ENCODE measurements around the gene ALDH1L1.

Gene ALDH1L1

GRCh38 chr3:126084768-126085180, 95.6 kb downstream of the ALDH1L1 start:
- no peak overlapping the region for H3K27ac ChIP-seq (ENCODE audit: low read depth, low read length)
- H3K36me3 ChIP-seq (ENCODE audit: control insufficient read depth, insufficient read depth, low read length): no peaks in the 10 kb centered on the region
- H3K27me3 ChIP-seq (ENCODE audit: control insufficient read depth, insufficient read depth, low read length): no peaks in the 10 kb centered on the region
- H3K4me1 ChIP-seq (ENCODE audit: control insufficient read depth, insufficient read depth, low read length): no peaks in the 10 kb centered on the region
- H3K9me3 ChIP-seq (ENCODE audit: control insufficient read depth, insufficient read depth, low read depth, low read length): peaks cover 36% of the 10 kb centered on the region
- no peak overlapping the region for H3K9ac ChIP-seq (ENCODE audit: low read length)
- peak overlapping the region; percentile 88 for H3K4me3 ChIP-seq (ENCODE audit: low read depth, low read length)

GRCh38 chr3:126083913-126084767, 96.2 kb downstream of the ALDH1L1 start, which contains the start of gene SLC41A3:
Gene SLC41A3, minus strand, starts transcription at chr3:126084124. Its CDS starts 15,905 bp downstream, at chr3:126068219.
- peak within 1 kb of the TSS; percentile 69 for H3K9ac ChIP-seq (ENCODE audit: low read length)
- peak within 1 kb of the TSS; percentile 88 for H3K4me3 ChIP-seq (ENCODE audit: low read depth, low read length)
- no peaks in the 10 kb centered on the region for H3K4me1 ChIP-seq (ENCODE audit: control insufficient read depth, insufficient read depth, low read length)
- H3K27me3 ChIP-seq (ENCODE audit: control insufficient read depth, insufficient read depth, low read length): no peaks in the 10 kb centered on the region
- H3K27ac ChIP-seq (ENCODE audit: low read depth, low read length): 0 out of 2 replicates have a peak within 1 kb of the TSS, but pooled peaks have one; percentile 54
- H3K36me3 ChIP-seq (ENCODE audit: control insufficient read depth, insufficient read depth, low read length): no peaks in the 10 kb centered on the region
- H3K9me3 ChIP-seq (ENCODE audit: control insufficient read depth, insufficient read depth, low read depth, low read length): peaks cover 31% of the 10 kb centered on the region

- Histone ChIP-seq H3K27ac (ENCODE audit: low read depth, low read length) (0 out of 2 replicates have a peak overlapping the region, but pooled peaks have one; percentile 54), H3K4me3 (ENCODE audit: low read depth, low read length) (peak overlapping the region; percentile 88), H3K27me3 (ENCODE audit: control insufficient read depth, insufficient read depth, low read length) (no peaks in the 10 kb centered on the region), H3K4me1 (ENCODE audit: control insufficient read depth, insufficient read depth, low read length) (no peaks in the 10 kb centered on the region), H3K9me3 (ENCODE audit: control insufficient read depth, insufficient read depth, low read depth, low read length) (peaks cover 24% of the 10 kb centered on the region), H3K36me3 (ENCODE audit: control insufficient read depth, insufficient read depth, low read length) (no peaks in the 10 kb centered on the region), H3K9ac (ENCODE audit: low read length) (peak overlapping the region; percentile 69)
Observed at GRCh38 chr3:126083511-126083912, 96.9 kb downstream of the ALDH1L1 start.

GRCh38 chr3:126083138-126083445, 97.3 kb downstream of the ALDH1L1 start:
- H3K27me3 ChIP-seq (ENCODE audit: control insufficient read depth, insufficient read depth, low read length): no peaks in the 10 kb centered on the region
- H3K27ac ChIP-seq (ENCODE audit: low read depth, low read length): no peak overlapping the region
- H3K4me3 ChIP-seq (ENCODE audit: low read depth, low read length): peak overlapping the region; percentile 88
- H3K36me3 ChIP-seq (ENCODE audit: control insufficient read depth, insufficient read depth, low read length): no peaks in the 10 kb centered on the region
- H3K9ac ChIP-seq (ENCODE audit: low read length): peak overlapping the region; percentile 69
- peaks cover 21% of the 10 kb centered on the region for H3K9me3 ChIP-seq (ENCODE audit: control insufficient read depth, insufficient read depth, low read depth, low read length)
- H3K4me1 ChIP-seq (ENCODE audit: control insufficient read depth, insufficient read depth, low read length): no peaks in the 10 kb centered on the region

- no peaks in the 10 kb centered on the region for H3K36me3 ChIP-seq (ENCODE audit: control insufficient read depth, insufficient read depth, low read length)
- peak overlapping the region; percentile 88 for H3K4me3 ChIP-seq (ENCODE audit: low read depth, low read length)
- H3K9ac ChIP-seq (ENCODE audit: low read length): no peak overlapping the region
- H3K9me3 ChIP-seq (ENCODE audit: control insufficient read depth, insufficient read depth, low read depth, low read length): peaks cover 18% of the 10 kb centered on the region
- no peaks in the 10 kb centered on the region for H3K27me3 ChIP-seq (ENCODE audit: control insufficient read depth, insufficient read depth, low read length)
- no peaks in the 10 kb centered on the region for H3K4me1 ChIP-seq (ENCODE audit: control insufficient read depth, insufficient read depth, low read length)
- no peak overlapping the region for H3K27ac ChIP-seq (ENCODE audit: low read depth, low read length)
Observed at GRCh38 chr3:126082362-126083137, 97.8 kb downstream of the ALDH1L1 start.

GRCh38 chr3:126081618-126082361, 98.6 kb downstream of the ALDH1L1 start:
- H3K27ac ChIP-seq (ENCODE audit: low read depth, low read length): no peak overlapping the region
- H3K4me1 ChIP-seq (ENCODE audit: control insufficient read depth, insufficient read depth, low read length): no peaks in the 10 kb centered on the region
- H3K27me3 ChIP-seq (ENCODE audit: control insufficient read depth, insufficient read depth, low read length): no peaks in the 10 kb centered on the region
- H3K4me3 ChIP-seq (ENCODE audit: low read depth, low read length): no peak overlapping the region
- H3K9me3 ChIP-seq (ENCODE audit: control insufficient read depth, insufficient read depth, low read depth, low read length): peaks cover 13% of the 10 kb centered on the region
- H3K36me3 ChIP-seq (ENCODE audit: control insufficient read depth, insufficient read depth, low read length): no peaks in the 10 kb centered on the region
- H3K9ac ChIP-seq (ENCODE audit: low read length): no peak overlapping the region

GRCh38 chr3:126080970-126081369, 99.4 kb downstream of the ALDH1L1 start:
- Histone ChIP-seq H3K36me3 (ENCODE audit: control insufficient read depth, insufficient read depth, low read length) (no peaks in the 10 kb centered on the region), H3K27ac (ENCODE audit: low read depth, low read length) (no peak overlapping the region), H3K4me1 (ENCODE audit: control insufficient read depth, insufficient read depth, low read length) (no peaks in the 10 kb centered on the region), H3K9ac (ENCODE audit: low read length) (no peak overlapping the region), H3K9me3 (ENCODE audit: control insufficient read depth, insufficient read depth, low read depth, low read length) (peaks cover 8% of the 10 kb centered on the region), H3K27me3 (ENCODE audit: control insufficient read depth, insufficient read depth, low read length) (no peaks in the 10 kb centered on the region), H3K4me3 (ENCODE audit: low read depth, low read length) (no peak overlapping the region)

- no peaks in the 10 kb centered on the region for H3K4me1 ChIP-seq (ENCODE audit: control insufficient read depth, insufficient read depth, low read length)
- H3K4me3 ChIP-seq (ENCODE audit: low read depth, low read length): no peak overlapping the region
- H3K27me3 ChIP-seq (ENCODE audit: control insufficient read depth, insufficient read depth, low read length): no peaks in the 10 kb centered on the region
- no peak overlapping the region for H3K9ac ChIP-seq (ENCODE audit: low read length)
- no peaks in the 10 kb centered on the region for H3K9me3 ChIP-seq (ENCODE audit: control insufficient read depth, insufficient read depth, low read depth, low read length)
- no peaks in the 10 kb centered on the region for H3K36me3 ChIP-seq (ENCODE audit: control insufficient read depth, insufficient read depth, low read length)
- no peak overlapping the region for H3K27ac ChIP-seq (ENCODE audit: low read depth, low read length)
Observed at GRCh38 chr3:126078866-126079265, 101.5 kb downstream of the ALDH1L1 start.

- Histone ChIP-seq H3K9ac (ENCODE audit: low read length) (no peak overlapping the region), H3K4me3 (ENCODE audit: low read depth, low read length) (no peak overlapping the region), H3K27me3 (ENCODE audit: control insufficient read depth, insufficient read depth, low read length) (no peaks in the 10 kb centered on the region), H3K36me3 (ENCODE audit: control insufficient read depth, insufficient read depth, low read length) (no peaks in the 10 kb centered on the region), H3K4me1 (ENCODE audit: control insufficient read depth, insufficient read depth, low read length) (no peaks in the 10 kb centered on the region), H3K27ac (ENCODE audit: low read depth, low read length) (no peak overlapping the region), H3K9me3 (ENCODE audit: control insufficient read depth, insufficient read depth, low read depth, low read length) (no peaks in the 10 kb centered on the region)
Observed at GRCh38 chr3:126077754-126078153, 102.6 kb downstream of the ALDH1L1 start.

GRCh38 chr3:126076140-126076539, 104.2 kb downstream of the ALDH1L1 start:
- Histone ChIP-seq H3K4me3 (ENCODE audit: low read depth, low read length) (no peak overlapping the region), H3K27me3 (ENCODE audit: control insufficient read depth, insufficient read depth, low read length) (no peaks in the 10 kb centered on the region), H3K9ac (ENCODE audit: low read length) (no peak overlapping the region), H3K27ac (ENCODE audit: low read depth, low read length) (no peak overlapping the region), H3K4me1 (ENCODE audit: control insufficient read depth, insufficient read depth, low read length) (no peaks in the 10 kb centered on the region), H3K9me3 (ENCODE audit: control insufficient read depth, insufficient read depth, low read depth, low read length) (no peaks in the 10 kb centered on the region), H3K36me3 (ENCODE audit: control insufficient read depth, insufficient read depth, low read length) (no peaks in the 10 kb centered on the region)

All from HUES6 (cell line).